Measurements from ENCODE around the gene RAD18.

RAD18 gene

GRCh38 chr3:8964436-8965370 lies 1.4 kb upstream of the RAD18 start:
- DNase-seq (ENCODE audit: low read depth): no peak

- DNase-seq (ENCODE audit: low read depth): no peak
Measured at GRCh38 chr3:8962226-8962861, 928 bp downstream of the RAD18 start.

GRCh38 chr3:8959668-8960067 lies 3.6 kb downstream of the RAD18 start:
- DNase-seq (ENCODE audit: low read depth): no peak

GRCh38 chr3:8954938-8955763 lies 8.1 kb downstream of the RAD18 start:
- DNase-seq (ENCODE audit: low read depth): no peak

GRCh38 chr3:8953313-8953712 lies 10.0 kb downstream of the RAD18 start:
- no peak for DNase-seq (ENCODE audit: low read depth)

- DNase-seq (ENCODE audit: low read depth): no peak
Measured at GRCh38 chr3:8952130-8952529, 11.1 kb downstream of the RAD18 start.

GRCh38 chr3:8945890-8946600 lies 17.2 kb downstream of the RAD18 start:
- no peak for DNase-seq (ENCODE audit: low read depth)

GRCh38 chr3:8942746-8943488 lies 20.4 kb downstream of the RAD18 start:
- no peak for DNase-seq (ENCODE audit: low read depth)

- DNase-seq (ENCODE audit: low read depth): no peak
Measured at GRCh38 chr3:8942115-8942514, 21.2 kb downstream of the RAD18 start.

- no peak for DNase-seq (ENCODE audit: low read depth)
Measured at GRCh38 chr3:8938021-8938420, 25.3 kb downstream of the RAD18 start.

- DNase-seq (ENCODE audit: low read depth): no peak
Measured at GRCh38 chr3:8937064-8938020, 25.9 kb downstream of the RAD18 start.

- no peak for DNase-seq (ENCODE audit: low read depth)
Measured at GRCh38 chr3:8932507-8932906, 30.8 kb downstream of the RAD18 start.

- no peak for DNase-seq (ENCODE audit: low read depth)
Measured at GRCh38 chr3:8931342-8931741, 31.9 kb downstream of the RAD18 start.

- no peak for DNase-seq (ENCODE audit: low read depth)
Measured at GRCh38 chr3:8929860-8930259, 33.4 kb downstream of the RAD18 start.

- DNase-seq (ENCODE audit: low read depth): no peak
Measured at GRCh38 chr3:8914491-8914890, 48.8 kb downstream of the RAD18 start.

GRCh38 chr3:8911781-8912180 lies 51.5 kb downstream of the RAD18 start:
- DNase-seq (ENCODE audit: low read depth): no peak

- no peak for DNase-seq (ENCODE audit: low read depth)
Measured at GRCh38 chr3:8909160-8909559, 54.1 kb downstream of the RAD18 start.

- no peak for DNase-seq (ENCODE audit: low read depth)
Measured at GRCh38 chr3:8903191-8903590, 60.1 kb downstream of the RAD18 start.

- DNase-seq (ENCODE audit: low read depth): no peak
Measured at GRCh38 chr3:8900869-8901268, 62.4 kb downstream of the RAD18 start.

- DNase-seq (ENCODE audit: low read depth): no peak
Measured at GRCh38 chr3:8899876-8900460, 63.3 kb downstream of the RAD18 start.

All from activated T-cell treated with anti-CD3 and anti-CD28 coated beads for 48 hours (primary cell).